Loucy (cell line): ENCODE results near the gene ACLY.

Source experiments
- H2AFZ ChIP-seq: fragments of 200-600 bp; sonication (generic); 2 replicates; pipeline ENCODE4 v1.6.0; 2016; ENCODE audit warnings: antibody characterized with exemption, mild to moderate bottlenecking, low read length, moderate library complexity
- H3F3A ChIP-seq: fragments of 200-600 bp; 2 replicates; pipeline ENCODE4 v1.6.0; 2016; ENCODE audit warnings: antibody characterized with exemption, low read depth, mild to moderate bottlenecking
- H3K27me3 ChIP-seq: fragments of 200-600 bp; sonication (generic); 2 replicates; pipeline ENCODE4 v1.6.1; 2014; ENCODE audit warnings: low read length, mild to moderate bottlenecking; ENCODE audit not compliant: insufficient read depth, poor library complexity, severe bottlenecking
- H3K36me3 ChIP-seq: fragments of 200-600 bp; sonication (generic); 2 replicates; pipeline ENCODE4 v1.6.1; 2016; ENCODE audit warnings: low read length; ENCODE audit not compliant: insufficient read depth
- H3K4me1 ChIP-seq: fragments of 200-600 bp; sonication (generic); 2 replicates; pipeline ENCODE4 v1.5.1; 2014; ENCODE audit warnings: low read length, mild to moderate bottlenecking; ENCODE audit not compliant: insufficient read depth, poor library complexity, severe bottlenecking
- H3K4me2 ChIP-seq: fragments of 200-600 bp; sonication (generic); 2 replicates; pipeline ENCODE4 v1.6.0; 2014; ENCODE audit warnings: antibody characterized with exemption, low read length, low read depth, mild to moderate bottlenecking; ENCODE audit not compliant: poor library complexity, severe bottlenecking
- H3K4me3 ChIP-seq: fragments of 200-600 bp; sonication (generic); 2 replicates; pipeline ENCODE4 v1.5.1; 2014; ENCODE audit warnings: low read length, mild to moderate bottlenecking, mixed read lengths; ENCODE audit not compliant: poor library complexity, severe bottlenecking
- H3K79me2 ChIP-seq: fragments of 200-600 bp; sonication (generic); 2 replicates; pipeline ENCODE4 v1.6.1; 2014; ENCODE audit warnings: low read length; ENCODE audit not compliant: insufficient read depth
- H3K9ac ChIP-seq: fragments of 200-600 bp; sonication (generic); 2 replicates; pipeline ENCODE4 v1.6.0; 2014; ENCODE audit warnings: mild to moderate bottlenecking, low read depth, low read length, moderate library complexity; ENCODE audit not compliant: poor library complexity, severe bottlenecking
- H3K9me2 ChIP-seq: fragments of 200-600 bp; sonication (generic); replicated peaks from 2 replicates; pipeline ENCODE4 v1.6.1; 2016; ENCODE audit warnings: low read depth, low read length, mixed read lengths
- H3K9me3 ChIP-seq: fragments of 200-600 bp; sonication (generic); 2 replicates; pipeline ENCODE4 v1.6.1; 2014; ENCODE audit warnings: mild to moderate bottlenecking, antibody characterized with exemption, low read length, low read depth; ENCODE audit not compliant: insufficient read depth
- H4K20me1 ChIP-seq: fragments of 200-600 bp; sonication (generic); 2 replicates; pipeline ENCODE4 v1.6.0; 2014; ENCODE audit warnings: antibody characterized with exemption, low read length, mild to moderate bottlenecking; ENCODE audit not compliant: insufficient read depth, poor library complexity, severe bottlenecking
- CTCF ChIP-seq: fragments of 200-600 bp; sonication (generic); conservative IDR thresholded peaks from 2 replicates; pipeline ENCODE4 v1.5.1; 2014; ENCODE audit warnings: mild to moderate bottlenecking, antibody characterized with exemption, low read length
- EZH2phosphoT487 ChIP-seq: fragments of 200-600 bp; IDR thresholded peaks from 2 replicates; pipeline ENCODE4 v1.6.1; 2018; ENCODE audit warnings: antibody characterized with exemption, mild to moderate bottlenecking, moderate library complexity, borderline replicate concordance

Gene ACLY

GRCh38 chr17:41823580-41823979, 95.2 kb downstream of the ACLY start:
- Histone ChIP-seq H3K9ac (no peak overlapping the region), H3K4me2 (no peak overlapping the region), H3F3A (no peaks in the 10 kb centered on the region), H3K4me3 (no peak overlapping the region), H3K9me2 (no peaks in the 10 kb centered on the region), H3K27me3 (no peaks in the 10 kb centered on the region), H2AFZ (no peak overlapping the region), H4K20me1 (no peaks in the 10 kb centered on the region), H3K4me1 (no peaks in the 10 kb centered on the region), H3K36me3 (no peaks in the 10 kb centered on the region), H3K9me3 (no peaks in the 10 kb centered on the region), H3K79me2 (no peaks in the 10 kb centered on the region)
- TF ChIP-seq EZH2phosphoT487 (no peak), CTCF (no peak)

- H4K20me1 ChIP-seq = no peaks in the 10 kb centered on the region
- TF ChIP-seq CTCF (no peak), EZH2phosphoT487 (no peak)
- H3K79me2 ChIP-seq = no peaks in the 10 kb centered on the region
- H3K4me1 ChIP-seq = no peaks in the 10 kb centered on the region
- no peaks in the 10 kb centered on the region for H3K27me3 ChIP-seq
- H3F3A ChIP-seq = no peaks in the 10 kb centered on the region
- no peaks in the 10 kb centered on the region for H3K36me3 ChIP-seq
- no peak overlapping the region for H3K4me2 ChIP-seq
- H3K9me2 ChIP-seq = no peaks in the 10 kb centered on the region
- H3K9ac ChIP-seq = no peak overlapping the region
- no peaks in the 10 kb centered on the region for H3K9me3 ChIP-seq
- no peak overlapping the region for H2AFZ ChIP-seq
- no peak overlapping the region for H3K4me3 ChIP-seq
These were observed 95.6 kb downstream of the ACLY start for GRCh38 chr17:41823141-41823524.

- no peak overlapping the region for H2AFZ ChIP-seq
- no peaks in the 10 kb centered on the region for H3K9me3 ChIP-seq
- no peak overlapping the region for H3K4me3 ChIP-seq
- H3F3A ChIP-seq = no peaks in the 10 kb centered on the region
- no peaks in the 10 kb centered on the region for H3K79me2 ChIP-seq
- H3K9me2 ChIP-seq = no peaks in the 10 kb centered on the region
- no peak overlapping the region for H3K9ac ChIP-seq
- no peak for TF ChIP-seq EZH2phosphoT487
- H3K4me1 ChIP-seq = no peaks in the 10 kb centered on the region
- no peaks in the 10 kb centered on the region for H3K27me3 ChIP-seq
- no peak overlapping the region for H3K4me2 ChIP-seq
- no peaks in the 10 kb centered on the region for H3K36me3 ChIP-seq
- no peaks in the 10 kb centered on the region for H4K20me1 ChIP-seq
These were observed 96.3 kb downstream of the ACLY start for GRCh38 chr17:41822216-41823140.

- Histone ChIP-seq H3F3A (no peaks in the 10 kb centered on the region), H3K4me2 (no peak overlapping the region), H3K9ac (no peak overlapping the region), H3K9me3 (no peaks in the 10 kb centered on the region), H3K36me3 (no peaks in the 10 kb centered on the region), H3K4me1 (no peaks in the 10 kb centered on the region), H3K79me2 (no peaks in the 10 kb centered on the region), H2AFZ (no peak overlapping the region), H3K4me3 (no peak overlapping the region), H4K20me1 (no peaks in the 10 kb centered on the region), H3K9me2 (no peaks in the 10 kb centered on the region), H3K27me3 (no peaks in the 10 kb centered on the region)
- no peak for TF ChIP-seq CTCF
- no peak for TF ChIP-seq EZH2phosphoT487
These were observed 97.0 kb downstream of the ACLY start for GRCh38 chr17:41821776-41822175.
